Measurements from ENCODE around the gene VPS29.
"Not testable (repeated sequence)": the region's sequence is repeated elsewhere in the genome, so short reads cannot be mapped to it uniquely, and the experiment has no call there.

The VPS29 gene

DNA sequence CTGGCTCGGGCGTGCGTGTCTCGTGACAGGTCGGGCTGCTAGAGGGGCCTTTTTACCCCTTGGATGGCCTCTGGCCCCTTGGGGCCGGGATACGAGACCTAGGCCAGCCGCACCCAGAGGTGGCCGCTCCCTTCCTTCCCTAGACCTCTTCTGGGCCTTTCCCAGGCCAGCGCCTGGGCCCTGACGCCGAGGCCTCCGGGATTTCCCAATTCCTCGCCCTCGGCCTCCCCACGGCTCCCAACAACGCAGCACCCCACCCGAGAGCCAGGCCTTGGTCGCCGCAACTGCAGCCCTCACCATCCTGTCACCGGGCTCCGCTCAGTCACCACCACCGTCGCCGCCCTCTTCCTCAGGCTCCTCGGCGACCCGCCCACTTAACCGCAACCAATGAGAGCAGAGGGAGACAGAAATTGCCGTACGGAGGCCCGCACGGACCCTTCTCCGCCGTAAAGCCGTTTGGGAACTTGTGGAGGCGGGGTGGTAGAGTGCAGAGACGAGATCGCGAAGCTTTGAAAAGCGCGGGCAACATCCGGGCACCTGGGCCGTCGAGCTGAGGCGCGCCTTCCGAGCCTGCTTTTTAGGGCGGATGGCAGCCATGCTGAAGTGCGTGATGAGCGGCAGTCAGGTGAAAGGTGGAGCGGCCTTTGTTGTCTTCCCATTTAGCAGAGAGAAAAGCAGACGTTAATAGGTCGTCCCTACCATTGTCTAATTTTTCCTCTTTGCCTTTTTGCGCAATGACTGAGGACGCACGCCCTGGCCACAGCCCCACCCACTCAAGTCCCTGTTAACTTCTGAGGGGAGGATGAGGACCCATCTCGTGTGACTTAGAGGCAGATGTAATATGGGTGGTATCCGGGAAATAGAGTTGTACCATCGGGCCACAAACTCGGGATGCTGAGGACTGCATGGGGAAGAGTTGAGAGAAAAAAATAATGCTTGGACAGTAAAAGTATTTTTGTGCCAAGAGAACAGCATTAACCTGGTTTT, at the start of gene VPS29, which contains the start of gene RAD9B:
TSS of gene VPS29 (minus strand) at position 360 of the 987 bp plus-strand sequence. CDS start at position 300, 60 bp downstream.
TSS of gene RAD9B (plus strand) at position 580 of the 987 bp plus-strand sequence. CDS start at position 587, 7 bp downstream.
- DNase-seq (ENCODE audit: low read depth in 2 of 2): peak; percentile 96 to 97

DNA sequence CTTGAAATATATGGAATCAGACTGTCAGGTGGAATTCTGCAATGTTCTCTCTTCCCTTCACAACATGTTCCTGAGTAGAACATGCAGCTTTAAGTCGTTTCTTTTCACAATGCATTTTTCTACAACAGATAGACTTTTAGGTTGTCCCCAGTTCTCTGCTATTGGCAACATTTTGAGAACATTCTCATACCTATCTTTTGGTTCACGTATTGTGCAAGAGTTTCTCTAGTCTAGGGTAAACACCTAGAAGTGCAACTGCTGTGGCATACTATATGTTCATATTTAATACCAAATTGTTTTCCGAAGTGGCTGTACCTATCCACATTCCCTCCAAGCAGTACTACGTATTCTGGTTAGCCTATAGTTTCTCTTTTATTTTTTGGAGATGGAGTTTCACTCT, 49.1 kb upstream of the VPS29 start:
- DNase-seq (ENCODE audit: low read depth in 2 of 2): no peak

DNA sequence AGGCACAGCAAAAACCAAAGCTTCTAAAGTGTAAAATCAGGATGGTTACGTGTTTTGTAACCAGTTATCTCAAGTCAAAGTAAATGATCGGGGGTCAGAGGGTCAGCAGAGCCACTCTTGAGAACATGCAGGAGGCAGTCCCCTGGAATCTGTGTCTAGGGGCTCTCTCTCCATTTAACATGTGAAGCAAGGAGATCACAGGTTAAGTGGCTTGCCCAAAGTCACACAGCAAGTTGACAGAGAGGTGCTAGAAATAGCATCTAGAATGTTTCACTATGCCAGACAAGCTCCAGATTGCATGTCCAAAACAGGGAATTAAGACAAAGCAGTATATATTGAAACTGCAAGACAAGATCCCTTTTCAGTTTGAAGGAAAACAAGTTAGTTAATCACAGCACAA, 47.8 kb upstream of the VPS29 start:
- DNase-seq (ENCODE audit: low read depth in 2 of 2): no peak

DNA sequence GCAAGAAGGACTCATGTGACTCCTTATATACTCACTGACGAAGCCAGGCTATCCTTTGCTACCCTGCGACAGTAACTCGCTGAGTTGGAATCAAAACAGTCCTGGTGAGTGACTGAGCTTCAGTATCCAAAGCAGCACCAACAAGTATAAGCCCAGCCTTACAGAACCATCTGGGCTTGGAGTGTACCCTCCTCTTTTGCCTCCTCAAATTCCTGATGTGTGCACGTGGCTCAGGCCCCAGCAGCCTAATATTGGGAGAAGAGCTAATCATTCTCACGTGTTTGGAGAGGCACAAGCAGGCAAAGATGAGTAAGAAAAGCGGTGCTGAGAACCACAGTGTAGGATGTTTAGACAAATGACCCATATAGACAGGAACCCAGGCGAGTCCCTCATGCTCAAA, 46.8 kb upstream of the VPS29 start:
- no peak for DNase-seq (ENCODE audit: low read depth in 2 of 2)

DNA sequence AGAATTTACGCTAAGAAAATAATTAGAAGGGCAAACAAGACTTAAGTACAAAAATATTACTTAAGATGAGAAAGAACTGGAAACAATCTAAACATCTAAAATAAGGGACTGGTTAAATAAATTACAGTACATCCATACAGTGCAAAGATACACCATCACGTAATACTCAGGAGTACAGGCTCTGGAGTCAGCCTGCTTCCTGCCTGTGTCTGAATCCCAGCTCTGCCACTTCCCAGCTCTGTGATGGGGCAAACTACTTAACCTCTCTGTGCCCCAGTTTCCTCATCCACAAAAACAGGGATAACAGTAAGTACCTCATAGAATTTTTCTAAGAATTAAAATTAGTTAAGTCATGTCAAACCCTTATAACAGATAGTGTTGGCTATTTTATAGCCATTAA, 45.2 kb upstream of the VPS29 start:
- no peak for DNase-seq (ENCODE audit: low read depth in 2 of 2)

DNA sequence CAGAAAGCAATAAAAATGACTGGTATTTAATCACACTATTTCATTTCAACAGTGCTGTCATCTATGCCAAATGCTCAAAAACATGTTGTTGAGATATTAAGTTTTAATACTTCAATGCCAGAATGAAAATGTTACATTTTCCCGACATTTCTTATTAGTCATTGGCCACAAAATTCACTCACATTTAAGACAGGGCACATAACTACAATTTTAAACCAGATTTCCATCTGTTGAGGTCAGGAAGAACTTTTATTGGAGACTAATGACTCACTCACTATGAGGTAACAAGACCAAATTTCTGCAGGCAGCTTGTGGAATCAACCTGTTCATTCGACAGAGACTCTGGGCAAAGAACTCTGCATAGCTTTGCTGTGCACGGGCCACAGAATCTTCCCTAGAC, 44.4 kb upstream of the VPS29 start:
- no peak for DNase-seq (ENCODE audit: low read depth in 2 of 2)

DNA sequence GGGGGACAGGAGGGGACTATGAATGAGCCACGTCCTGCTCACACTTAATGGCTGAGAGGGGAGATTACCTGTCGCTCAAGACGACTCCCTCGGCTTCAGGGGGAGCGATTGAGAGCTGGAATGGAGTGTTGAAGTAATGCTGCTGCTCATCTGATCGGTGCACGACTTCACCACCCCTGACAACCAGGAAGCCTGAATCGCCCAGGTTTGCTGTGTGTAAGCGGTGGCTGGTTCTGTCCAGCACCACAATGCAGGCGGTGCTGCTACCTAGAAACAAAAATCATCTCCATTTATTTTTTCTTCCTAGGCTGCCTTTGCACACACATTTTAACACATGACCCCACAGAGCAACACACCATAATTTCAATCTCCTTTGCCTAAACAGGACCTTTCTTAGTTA, 43.9 kb upstream of the VPS29 start:
- no peak for DNase-seq (ENCODE audit: low read depth in 2 of 2)

DNA sequence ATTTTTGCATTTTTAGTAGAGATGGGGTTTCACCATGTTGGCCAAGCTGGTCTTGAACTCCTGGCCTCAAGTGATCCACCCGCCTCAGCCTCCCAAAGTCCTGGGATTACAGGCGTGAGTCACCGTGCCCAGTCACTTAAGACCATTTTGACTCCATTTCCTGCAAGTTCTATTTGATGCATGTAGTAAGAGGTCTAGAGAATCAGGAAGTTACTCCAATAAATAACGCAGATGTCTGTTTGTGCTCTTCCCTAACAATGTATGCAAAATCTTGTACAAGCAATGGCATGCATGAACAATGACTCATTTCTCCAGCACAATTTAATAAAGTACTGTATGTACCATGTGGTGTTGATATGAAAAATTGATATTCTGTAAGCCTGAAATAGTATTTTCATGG, 43.3 kb upstream of the VPS29 start:
- not testable (repeated sequence) for DNase-seq (ENCODE audit: low read depth in 2 of 2)

DNA sequence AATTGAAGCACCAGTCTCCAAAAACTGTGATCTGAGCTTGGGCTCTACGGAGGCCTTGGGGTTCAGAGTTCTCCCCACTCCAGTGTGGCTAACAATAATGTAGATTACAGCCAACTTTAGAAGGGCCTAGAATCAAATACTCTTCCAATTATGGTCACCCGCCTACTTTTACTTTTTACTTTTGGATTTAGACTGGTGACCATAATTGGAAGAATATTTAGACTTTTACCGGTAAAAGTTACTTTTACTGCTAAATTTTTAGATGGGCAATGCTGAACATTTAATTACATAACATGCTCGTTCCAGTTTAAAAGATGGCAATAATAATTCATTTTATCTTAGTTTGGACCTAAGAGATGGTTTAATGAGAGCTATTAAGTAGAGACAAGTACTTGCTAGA, 42.1 kb upstream of the VPS29 start:
- no peak for DNase-seq (ENCODE audit: low read depth in 2 of 2)

DNA sequence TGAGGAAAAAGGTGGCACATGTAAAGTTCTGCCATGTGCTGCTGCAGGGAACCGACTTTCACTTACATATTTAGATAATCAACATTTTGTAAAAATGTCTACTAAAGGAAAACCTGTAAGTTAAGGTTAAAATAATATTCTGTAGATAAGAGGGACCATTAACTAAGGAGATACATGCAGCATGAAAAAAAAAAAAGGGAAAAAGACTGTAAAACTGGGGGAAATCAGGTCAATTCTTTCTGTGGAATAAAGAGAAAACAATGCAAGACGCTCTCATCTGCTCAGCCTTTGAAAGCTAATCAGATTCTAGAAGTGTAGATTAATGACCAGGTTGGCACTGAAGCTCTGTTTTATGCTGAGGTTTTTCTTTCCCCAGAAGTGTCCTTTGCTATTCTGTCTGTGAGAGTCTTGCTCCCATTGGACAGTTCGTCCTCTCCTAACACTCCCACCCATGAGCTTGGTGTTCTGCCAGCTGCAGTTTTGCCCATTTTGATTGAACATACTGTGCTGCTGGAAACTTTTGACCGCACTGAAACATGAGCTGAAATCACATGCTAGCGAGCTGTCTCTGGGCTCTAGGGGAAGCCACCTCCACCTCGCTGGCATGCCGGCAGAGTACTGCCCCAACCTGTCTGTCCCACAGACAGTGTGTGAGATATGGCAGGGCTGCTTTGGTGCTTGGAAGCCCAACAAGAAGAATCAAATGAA, 41.5 kb upstream of the VPS29 start:
- no peak for DNase-seq (ENCODE audit: low read depth in 2 of 2)

DNA sequence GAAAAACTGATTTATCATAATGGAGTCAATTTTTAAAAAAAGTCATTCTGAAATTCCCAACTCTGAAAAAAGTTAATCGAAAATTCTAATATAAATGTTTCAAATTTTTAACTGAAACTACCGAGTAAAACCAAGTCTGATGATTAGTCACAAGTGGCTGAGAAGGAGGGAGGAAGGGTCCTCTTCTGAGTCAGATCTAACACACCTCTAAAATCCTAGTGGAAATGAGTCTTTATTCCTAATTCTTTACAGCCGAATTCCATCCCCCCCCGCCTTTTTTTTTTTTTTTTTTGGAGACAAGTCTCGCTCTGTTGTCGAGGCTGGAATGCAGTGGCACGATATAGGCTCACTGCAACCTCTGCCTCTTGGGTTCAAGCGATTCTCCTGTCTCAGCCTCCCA, 38.1 kb upstream of the VPS29 start:
- DNase-seq (ENCODE audit: low read depth in 2 of 2): no peak

DNA sequence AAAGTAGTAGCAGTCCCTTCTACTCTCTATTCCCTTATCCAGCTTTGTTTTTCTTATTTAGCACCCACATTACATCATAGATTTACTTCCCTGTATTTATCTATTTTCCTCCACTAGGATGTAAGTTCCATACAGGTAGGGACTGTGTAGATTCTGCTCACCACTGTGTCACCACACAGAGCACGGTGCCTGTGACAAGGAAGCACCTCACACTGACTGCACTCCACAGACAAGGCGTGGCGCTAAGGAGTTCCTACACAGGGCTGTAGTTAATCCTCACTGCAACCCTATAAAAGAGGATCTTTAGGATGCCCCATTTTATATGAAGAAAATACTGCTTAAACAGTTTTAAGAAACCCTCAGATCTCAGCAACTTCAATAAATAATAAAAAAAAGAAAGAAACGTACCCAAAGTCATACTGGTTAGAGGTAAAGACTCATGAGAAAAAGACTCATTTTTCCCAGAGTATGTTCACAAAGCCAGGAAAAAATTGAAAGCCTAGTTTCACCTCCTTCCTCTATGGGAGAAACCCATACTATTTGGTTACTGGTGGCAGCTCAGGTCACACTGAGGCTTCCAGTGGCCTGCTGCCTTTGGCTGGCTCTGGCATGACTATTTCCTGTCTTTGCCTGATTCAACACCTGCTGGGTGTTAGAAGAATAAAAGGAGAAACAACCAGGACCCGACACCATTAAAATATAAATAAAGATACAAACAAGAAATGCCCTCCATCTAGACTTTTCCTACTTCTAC, 37.1 kb upstream of the VPS29 start:
- no peak for DNase-seq (ENCODE audit: low read depth in 2 of 2)

DNA sequence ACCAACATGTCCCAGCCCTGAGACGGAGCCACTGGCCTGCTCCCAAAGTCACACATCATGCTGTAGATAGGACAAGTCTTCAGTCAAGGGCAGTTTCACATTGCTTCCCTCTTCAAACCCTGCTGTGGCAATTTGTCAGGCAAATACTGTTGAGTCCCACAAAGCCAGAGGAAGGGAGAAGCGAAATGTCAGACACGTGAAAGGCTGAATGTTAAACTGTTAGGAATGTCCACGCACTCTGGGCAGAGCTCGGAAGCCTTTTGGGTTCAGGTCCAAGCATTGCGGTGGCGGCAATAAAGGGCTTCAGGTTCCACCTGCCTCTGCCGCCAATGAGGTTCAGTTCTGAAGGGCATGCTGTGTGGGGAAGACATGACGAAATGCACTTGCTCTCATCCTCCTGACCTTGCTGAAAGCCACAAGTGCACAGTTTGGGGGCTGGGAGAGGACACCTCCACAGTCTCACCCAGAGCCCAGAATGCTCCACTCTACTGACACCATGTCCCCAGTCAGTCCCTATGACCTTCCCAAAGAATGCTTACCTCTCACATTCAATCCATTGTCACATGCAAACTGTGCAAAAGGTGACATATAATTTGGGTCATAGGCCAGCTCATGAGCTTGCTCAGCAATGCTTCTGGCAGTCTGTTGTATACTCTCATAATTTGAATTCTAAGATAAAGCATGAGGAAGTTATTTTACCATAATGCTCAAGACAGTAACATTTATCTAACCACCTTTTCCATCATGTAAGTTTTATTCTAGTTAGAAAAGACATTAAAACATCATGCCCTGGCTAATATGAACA, 35.9 kb upstream of the VPS29 start:
- no peak for DNase-seq (ENCODE audit: low read depth in 2 of 2)

DNA sequence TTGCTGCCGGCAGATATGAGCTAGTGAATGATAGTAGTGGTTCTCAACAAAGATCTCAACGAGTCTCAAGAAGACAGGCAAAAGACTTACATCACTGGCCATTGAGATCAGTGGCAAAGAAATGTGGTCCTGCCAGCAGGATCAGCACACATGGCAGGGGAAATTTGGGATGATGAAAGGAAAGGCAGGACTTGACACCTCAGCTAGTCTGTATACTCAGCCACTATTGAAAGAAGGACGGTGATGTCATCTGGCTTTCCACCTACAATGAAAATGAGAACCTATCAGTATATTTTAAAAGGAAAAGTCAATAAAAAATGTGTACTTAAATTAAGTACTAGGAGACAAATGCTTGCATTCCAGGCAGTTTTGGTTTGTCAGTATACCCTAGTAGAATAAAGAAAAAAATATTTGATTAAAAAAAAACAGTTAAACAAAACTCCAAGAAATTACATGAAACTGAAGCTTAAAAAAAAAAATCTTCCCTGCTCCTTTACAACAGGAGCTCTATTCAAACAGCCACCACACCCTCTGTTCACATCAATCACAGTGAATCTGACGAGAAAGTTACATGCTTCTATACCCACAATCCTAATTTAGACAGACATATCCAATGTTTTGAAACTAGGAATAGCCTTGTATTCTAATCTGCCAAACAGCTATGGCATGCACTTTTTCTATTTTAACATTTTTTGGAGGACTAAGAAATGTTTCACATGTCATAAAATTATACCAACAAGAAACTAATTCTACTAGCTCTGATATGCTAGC, 35.1 kb upstream of the VPS29 start:
- DNase-seq (ENCODE audit: low read depth in 2 of 2): no peak

DNA sequence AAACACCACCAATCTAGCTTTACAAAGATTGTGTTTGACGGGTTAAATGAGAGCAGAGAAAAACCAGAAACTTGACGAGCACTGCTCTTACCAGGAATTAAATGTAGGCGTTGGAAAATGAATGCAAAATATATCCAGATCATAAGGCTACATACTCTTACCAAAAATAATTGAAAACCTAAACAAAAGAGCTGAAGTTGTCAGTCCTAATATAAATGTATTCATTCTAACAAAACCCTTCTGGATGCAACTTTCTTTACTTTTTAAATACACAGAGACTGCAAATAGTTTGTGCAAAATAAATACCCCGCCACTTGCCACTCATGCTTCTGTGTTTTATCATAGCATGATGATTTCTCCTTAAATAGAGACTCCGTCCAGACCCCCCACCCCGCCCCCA, 32.9 kb upstream of the VPS29 start:
- no peak for DNase-seq (ENCODE audit: low read depth in 2 of 2)

DNA sequence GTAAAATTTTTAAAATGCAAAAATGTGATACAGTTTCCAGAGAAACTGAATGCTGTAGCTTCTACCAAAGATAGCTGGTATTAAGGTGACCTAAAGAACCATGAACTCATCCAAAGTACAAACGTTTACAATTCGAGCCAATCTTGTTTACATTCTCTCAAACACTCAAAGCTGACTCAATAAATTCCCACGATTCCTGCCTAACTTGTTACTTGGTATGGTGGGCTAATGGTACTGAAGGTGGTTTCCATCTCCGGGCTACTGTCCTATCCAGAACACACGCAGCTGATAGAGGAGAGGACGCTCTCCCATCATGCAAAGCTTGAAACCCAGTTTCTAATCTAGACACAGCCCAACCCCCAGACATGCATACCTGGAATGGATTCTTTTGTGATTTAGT, 31.7 kb upstream of the VPS29 start:
- no peak for DNase-seq (ENCODE audit: low read depth in 2 of 2)

DNA sequence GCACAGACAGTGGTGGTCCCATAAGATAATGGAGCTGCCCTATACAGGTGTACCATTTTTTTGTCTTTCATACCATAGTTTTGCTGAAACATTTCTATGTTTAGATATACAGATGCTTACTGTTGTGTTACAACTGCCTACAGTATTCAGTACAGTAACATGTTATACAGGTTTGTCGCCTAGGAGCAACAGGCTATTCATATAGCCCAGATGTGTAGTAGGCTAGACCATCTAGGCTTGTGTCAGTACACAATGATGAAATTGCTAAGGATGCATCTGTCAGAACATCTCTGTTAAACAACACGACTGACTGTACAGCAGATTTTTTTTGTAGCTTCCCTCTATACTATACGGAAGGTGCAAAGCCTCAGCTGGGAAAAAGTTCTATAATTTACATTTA, 30.7 kb upstream of the VPS29 start:
- DNase-seq (ENCODE audit: low read depth in 2 of 2): no peak

DNA sequence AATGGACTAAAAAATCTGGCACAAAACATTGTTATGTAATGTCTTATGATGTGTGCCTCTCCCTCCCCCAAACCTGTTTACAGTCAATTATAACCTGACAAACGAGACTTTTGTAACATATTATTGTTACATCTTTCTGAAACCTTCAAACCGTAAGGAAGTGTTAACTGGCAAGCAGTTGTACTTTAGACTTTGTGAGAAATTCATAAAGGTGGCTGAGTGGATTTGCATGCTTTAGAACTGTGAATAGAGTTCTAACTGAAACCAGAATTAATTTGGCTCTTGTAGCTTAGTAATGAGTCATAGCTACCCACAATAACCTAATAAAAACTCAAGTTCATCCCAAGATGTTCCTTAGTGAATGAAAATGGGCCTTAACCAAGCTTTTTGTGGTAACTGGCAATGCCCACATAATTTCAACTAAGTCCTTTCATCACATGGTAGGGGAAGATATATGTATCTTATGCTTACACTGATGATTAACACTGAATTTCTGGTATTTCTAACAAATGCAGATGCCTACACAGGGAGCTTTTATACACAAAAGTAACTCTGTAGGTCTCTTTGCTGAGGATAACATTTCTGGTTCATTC, 29.9 kb upstream of the VPS29 start:
- no peak for DNase-seq (ENCODE audit: low read depth in 2 of 2)

DNA sequence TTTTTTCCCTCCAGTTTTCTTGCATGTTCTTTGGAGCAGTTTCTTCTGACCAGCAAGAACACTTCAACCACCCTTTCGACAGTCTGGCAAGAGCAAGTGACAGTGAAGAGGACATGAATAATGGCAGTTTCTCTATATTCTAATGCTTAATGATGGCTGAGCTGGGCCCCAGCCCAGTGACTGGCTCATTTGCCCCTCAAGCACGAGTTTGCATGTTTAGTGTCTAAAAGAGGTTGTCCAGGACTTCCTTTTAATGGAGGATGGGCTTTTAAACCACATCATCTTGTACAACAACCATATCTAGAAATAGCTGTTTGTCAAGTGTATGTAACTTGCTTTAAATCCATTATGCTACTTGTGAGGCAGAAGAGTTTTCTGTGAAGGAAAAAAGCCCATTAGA, 28.6 kb upstream of the VPS29 start:
- no peak for DNase-seq (ENCODE audit: low read depth in 2 of 2)

DNA sequence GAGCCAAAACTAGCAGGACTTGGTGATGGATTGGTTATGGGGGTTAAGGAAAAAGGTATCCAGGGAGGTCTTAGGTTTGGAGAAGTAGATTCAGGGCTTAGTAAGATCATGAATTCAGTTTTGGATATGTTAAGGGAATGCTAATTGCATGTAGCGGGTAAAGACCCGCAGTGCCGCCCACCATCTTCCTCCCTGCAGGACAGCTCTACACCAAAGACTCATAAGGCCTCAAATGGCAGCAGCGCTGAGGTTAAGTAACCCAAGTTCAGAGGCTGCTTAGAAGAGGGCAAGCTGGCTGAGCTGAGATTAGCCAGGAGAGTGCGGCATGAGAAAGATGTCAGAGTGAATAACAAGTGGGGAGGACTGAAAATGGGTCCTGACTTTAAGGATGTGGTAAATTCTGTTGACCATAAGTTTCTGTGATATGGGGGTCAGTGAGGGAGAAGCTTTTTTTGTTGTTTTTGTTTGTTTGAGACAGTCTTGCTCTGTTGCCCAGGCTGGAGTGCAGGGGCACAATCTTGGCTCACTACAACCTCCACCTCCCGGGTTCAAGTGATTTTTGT, 26.4 kb upstream of the VPS29 start:
- DNase-seq (ENCODE audit: low read depth in 2 of 2): no peak

Data from stimulated activated CD8-positive, alpha-beta memory T cell treated with anti-CD3 and anti-CD28 coated beads, Interleukin-2, amount 100 ng/mL, for 1 hour (primary cell).